Peyer's patch (tissue), 4 donors: Measurements from ENCODE around the gene ACTA1.
"Not testable (repeated sequence)": the region's sequence is repeated elsewhere in the genome, so short reads cannot be mapped to it uniquely, and the experiment has no call there.

ENCODE experiments used
- POLR2A ChIP-seq, 2 donors: fragments of 450-650 bp; IDR thresholded peaks; one replicate each; pipeline ENCODE4 v1.5.1; 2017; ENCODE audit warnings: antibody characterized with exemption in 2 of 2, mild to moderate bottlenecking in 2 of 2, moderate library complexity in 2 of 2
- TF ChIP-seq, protein P1 (sequence below), 6 experiments: fragments of 450-650 bp in 4 of 6; fragments of 200-600 bp in 2 of 6; sonication (generic) in 1 of 6; IDR thresholded peaks; one replicate each; pipeline ENCODE4 v1.5.1; 2017 to 2019; ENCODE audit warnings: antibody characterized with exemption in 6 of 6, mild to moderate bottlenecking in 3 of 6, moderate library complexity in 1 of 6

DNA sequence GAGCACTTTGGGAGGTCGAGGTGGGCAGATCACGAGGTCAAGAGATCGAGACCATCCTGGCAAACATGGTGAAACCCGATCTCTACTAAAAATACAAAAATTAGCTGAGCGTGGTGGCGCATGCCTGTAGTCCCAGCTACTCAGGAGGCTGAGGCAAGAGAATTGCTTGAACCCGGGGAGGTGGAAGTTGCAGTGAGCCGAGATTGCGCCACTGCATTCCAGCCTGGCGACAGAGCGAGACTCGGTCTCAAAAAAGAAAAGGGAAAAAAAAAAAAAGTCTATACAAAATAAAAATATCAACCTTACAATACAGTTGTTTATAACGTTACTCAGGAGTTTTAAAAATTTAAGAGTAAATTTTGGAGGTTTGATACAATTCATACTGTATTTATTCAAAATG is 42.0 kb upstream of the ACTA1 start:
- TF ChIP-seq, protein P1, sequence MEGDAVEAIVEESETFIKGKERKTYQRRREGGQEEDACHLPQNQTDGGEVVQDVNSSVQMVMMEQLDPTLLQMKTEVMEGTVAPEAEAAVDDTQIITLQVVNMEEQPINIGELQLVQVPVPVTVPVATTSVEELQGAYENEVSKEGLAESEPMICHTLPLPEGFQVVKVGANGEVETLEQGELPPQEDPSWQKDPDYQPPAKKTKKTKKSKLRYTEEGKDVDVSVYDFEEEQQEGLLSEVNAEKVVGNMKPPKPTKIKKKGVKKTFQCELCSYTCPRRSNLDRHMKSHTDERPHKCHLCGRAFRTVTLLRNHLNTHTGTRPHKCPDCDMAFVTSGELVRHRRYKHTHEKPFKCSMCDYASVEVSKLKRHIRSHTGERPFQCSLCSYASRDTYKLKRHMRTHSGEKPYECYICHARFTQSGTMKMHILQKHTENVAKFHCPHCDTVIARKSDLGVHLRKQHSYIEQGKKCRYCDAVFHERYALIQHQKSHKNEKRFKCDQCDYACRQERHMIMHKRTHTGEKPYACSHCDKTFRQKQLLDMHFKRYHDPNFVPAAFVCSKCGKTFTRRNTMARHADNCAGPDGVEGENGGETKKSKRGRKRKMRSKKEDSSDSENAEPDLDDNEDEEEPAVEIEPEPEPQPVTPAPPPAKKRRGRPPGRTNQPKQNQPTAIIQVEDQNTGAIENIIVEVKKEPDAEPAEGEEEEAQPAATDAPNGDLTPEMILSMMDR (IDR thresholded peaks at IDR 0.05): not testable (repeated sequence)
- TF ChIP-seq POLR2A (IDR thresholded peaks at IDR 0.05): not testable (repeated sequence)
